IPS-NIHi11 (cell line): ENCODE results near the gene EIF4G3.
"Not testable (repeated sequence)": the region's sequence is repeated elsewhere in the genome, so short reads cannot be mapped to it uniquely, and the experiment has no call there.

Experiments used
- DNase-seq: peaks from one replicate; pipeline ENCODE4 v3.0.0; 2012; ENCODE audit warnings: mixed read lengths, low spot score

The EIF4G3 gene

GRCh38 chr1:21149855-21150432 lies 26.8 kb downstream of the EIF4G3 start:
- DNase-seq = peak; percentile 31

GRCh38 chr1:21149430-21149854 lies 27.3 kb downstream of the EIF4G3 start:
- no peak for DNase-seq

GRCh38 chr1:21143752-21144151 lies 32.9 kb downstream of the EIF4G3 start:
- no peak for DNase-seq

GRCh38 chr1:21143138-21143537 lies 33.6 kb downstream of the EIF4G3 start:
- no peak for DNase-seq

- DNase-seq = no peak
Measured at GRCh38 chr1:21141030-21141429, 35.7 kb downstream of the EIF4G3 start.

GRCh38 chr1:21139601-21140000 lies 37.1 kb downstream of the EIF4G3 start:
- no peak for DNase-seq

GRCh38 chr1:21136344-21136743 lies 40.4 kb downstream of the EIF4G3 start:
- DNase-seq = not testable (repeated sequence)

GRCh38 chr1:21131200-21131599 lies 45.5 kb downstream of the EIF4G3 start:
- no peak for DNase-seq

GRCh38 chr1:21129407-21129806 lies 47.3 kb downstream of the EIF4G3 start:
- peak; percentile 9 for DNase-seq

- peak; percentile 49 for DNase-seq
Measured at GRCh38 chr1:21126324-21126723, 50.4 kb downstream of the EIF4G3 start.

- DNase-seq = no peak
Measured at GRCh38 chr1:21124846-21125245, 51.9 kb downstream of the EIF4G3 start.

- DNase-seq = no peak
Measured at GRCh38 chr1:21123287-21123948, 53.3 kb downstream of the EIF4G3 start.

- no peak for DNase-seq
Measured at GRCh38 chr1:21121764-21122471, 54.8 kb downstream of the EIF4G3 start.

- no peak for DNase-seq
Measured at GRCh38 chr1:21118167-21118566, 58.5 kb downstream of the EIF4G3 start.

GRCh38 chr1:21117597-21118001 lies 59.1 kb downstream of the EIF4G3 start:
- DNase-seq = no peak

- DNase-seq = no peak
Measured at GRCh38 chr1:21117159-21117558, 59.5 kb downstream of the EIF4G3 start.

- DNase-seq = no peak
Measured at GRCh38 chr1:21115098-21115760, 61.5 kb downstream of the EIF4G3 start.

- DNase-seq = no peak
Measured at GRCh38 chr1:21114431-21114830, 62.3 kb downstream of the EIF4G3 start.

GRCh38 chr1:21110163-21110562 lies 66.5 kb downstream of the EIF4G3 start:
- DNase-seq = no peak

GRCh38 chr1:21106709-21107108 lies 70.0 kb downstream of the EIF4G3 start:
- no peak for DNase-seq

- DNase-seq = no peak
Measured at GRCh38 chr1:21106238-21106637, 70.5 kb downstream of the EIF4G3 start.

- DNase-seq = no peak
Measured at GRCh38 chr1:21105807-21106206, 70.9 kb downstream of the EIF4G3 start.

GRCh38 chr1:21104683-21105082 lies 72.0 kb downstream of the EIF4G3 start:
- no peak for DNase-seq
